Measurements from ENCODE around the gene PHF21A. TPM values are rescaled to one million over a fixed set of nuclear protein-coding genes. Genes with fewer than 3 reads are reported as not detected.
A peak's percentile ranks its signal among the peaks of the same experiment; 100 is the strongest.
"Not testable (repeated sequence)": the region's sequence is repeated elsewhere in the genome, so short reads cannot be mapped to it uniquely, and the experiment has no call there.

The PHF21A gene
- total RNA-seq, 4 donors from 2014 or later: 9.8 to 20.2 (median 15.4) TPM

- peaks cover 0 to 8% of the 10 kb centered on the region in 2 donors for H3K4me1 ChIP-seq
- DNase-seq (no peak), ATAC-seq (no peak)
- no peak overlapping the region for H3K4me3 ChIP-seq
- H3K36me3 ChIP-seq: peaks cover 0 to 2% of the 10 kb centered on the region in 2 donors
- H3K27me3 ChIP-seq: peaks cover 0 to 2% (median 0%) of the 10 kb centered on the region in 3 donors
- in situ Hi-C loops (cut with MboI; ENCODE audit: low sequenced_read_pairs in 4 of 4) (no loop called here), intact Hi-C loops (cut with DNase I; ENCODE audit: low total_unique reads) (no loop called here)
- H3K27ac ChIP-seq: no peak overlapping the region
- TF ChIP-seq POLR2A (IDR thresholded peaks at IDR 0.05): no peak
- no peak for TF ChIP-seq CTCF (IDR thresholded peaks at IDR 0.05 in 4 of 5, conservative IDR thresholded peaks at IDR 0.05 in 1 of 5)
- H3K9me3 ChIP-seq: no peaks in the 10 kb centered on the region
These were observed 216.8 kb downstream of the PHF21A start for GRCh38 chr11:45904309-45904915.

GRCh38 chr11:45902452-45903380, 218.5 kb downstream of the PHF21A start:
- Histone ChIP-seq H3K36me3 (no peaks in the 10 kb centered on the region), H3K4me1 (peaks cover 0 to 16% of the 10 kb centered on the region in 2 donors), H3K27ac (no peak overlapping the region), H3K27me3 (peaks cover 0 to 15% (median 8%) of the 10 kb centered on the region in 3 donors), H3K9me3 (no peaks in the 10 kb centered on the region), H3K4me3 (no peak overlapping the region)
- intact Hi-C loops (cut with DNase I; ENCODE audit: low total_unique reads): no loop called here
- DNase-seq (no peak), ATAC-seq (no peak)
- in situ Hi-C loops (cut with MboI; ENCODE audit: low sequenced_read_pairs in 4 of 4): no loop called here
- TF ChIP-seq CTCF (IDR thresholded peaks at IDR 0.05 in 4 of 5, conservative IDR thresholded peaks at IDR 0.05 in 1 of 5): no peak
- TF ChIP-seq POLR2A (IDR thresholded peaks at IDR 0.05): no peak

GRCh38 chr11:45901626-45902025, 219.6 kb downstream of the PHF21A start:
- in situ Hi-C loops (cut with MboI; ENCODE audit: low sequenced_read_pairs in 4 of 4) (no loop called here), intact Hi-C loops (cut with DNase I; ENCODE audit: low total_unique reads) (no loop called here)
- H3K36me3 ChIP-seq: no peaks in the 10 kb centered on the region
- peaks cover 0 to 15% (median 8%) of the 10 kb centered on the region in 3 donors for H3K27me3 ChIP-seq
- ATAC-seq: no peak
- no peak for TF ChIP-seq CTCF (IDR thresholded peaks at IDR 0.05 in 4 of 5, conservative IDR thresholded peaks at IDR 0.05 in 1 of 5)
- TF ChIP-seq POLR2A (IDR thresholded peaks at IDR 0.05): no peak
- no peak overlapping the region for H3K4me3 ChIP-seq
- H3K27ac ChIP-seq: no peak overlapping the region
- peaks cover 0 to 16% of the 10 kb centered on the region in 2 donors for H3K4me1 ChIP-seq
- DNase-seq: no peak
- H3K9me3 ChIP-seq: no peaks in the 10 kb centered on the region

GRCh38 chr11:45900916-45901617, 220.2 kb downstream of the PHF21A start:
- in situ Hi-C loops (cut with MboI; ENCODE audit: low sequenced_read_pairs in 4 of 4): no loop called here

GRCh38 chr11:45900175-45900800, 221.0 kb downstream of the PHF21A start:
- Histone ChIP-seq H3K4me1 (peaks cover 0 to 16% of the 10 kb centered on the region in 2 donors), H3K4me3 (peak overlapping the region; percentile 46 to 76 (median 59)), H3K27me3 (peaks cover 0 to 15% (median 8%) of the 10 kb centered on the region in 3 donors)
- H3K36me3 ChIP-seq; H3K27ac ChIP-seq; DNase-seq; intact Hi-C loops (cut with DNase I; ENCODE audit: low total_unique reads); in situ Hi-C loops (cut with MboI; ENCODE audit: low sequenced_read_pairs in 4 of 4); H3K9me3 ChIP-seq: not testable (repeated sequence)
- peak; percentile 19 to 39 for ATAC-seq

More at GRCh38 chr11:45900916-45901617, 220.2 kb downstream of the PHF21A start:
- TF ChIP-seq POLR2A (IDR thresholded peaks at IDR 0.05) (no peak), CTCF (IDR thresholded peaks at IDR 0.05 in 4 of 5, conservative IDR thresholded peaks at IDR 0.05 in 1 of 5) (no peak)
- H3K27ac ChIP-seq: no peak overlapping the region
- no peaks in the 10 kb centered on the region for H3K36me3 ChIP-seq
- intact Hi-C loops (cut with DNase I; ENCODE audit: low total_unique reads): no loop called here
- no peaks in the 10 kb centered on the region for H3K9me3 ChIP-seq
- DNase-seq (no peak), ATAC-seq (no peak)
- peaks cover 0 to 16% of the 10 kb centered on the region in 2 donors for H3K4me1 ChIP-seq
- H3K27me3 ChIP-seq: peaks cover 0 to 15% (median 8%) of the 10 kb centered on the region in 3 donors
- H3K4me3 ChIP-seq: peak overlapping the region in 2 of 4 donors; percentile 56 to 62

Data from gastrocnemius medialis (tissue), 4 donors.